ENCODE results near the gene ALB.

ALB gene

GRCh38 chr4:73452953-73453700 is 49.0 kb downstream of the ALB start:
- no peak for DNase-seq

- DNase-seq = no peak
These were observed 49.6 kb downstream of the ALB start for GRCh38 chr4:73453701-73454005.

GRCh38 chr4:73454920-73455319 is 50.8 kb downstream of the ALB start:
- no peak for DNase-seq

GRCh38 chr4:73456177-73457022 is 52.3 kb downstream of the ALB start:
- DNase-seq = no peak

- DNase-seq = no peak
These were observed 54.3 kb downstream of the ALB start for GRCh38 chr4:73458184-73459047.

- no peak for DNase-seq
These were observed 54.9 kb downstream of the ALB start for GRCh38 chr4:73459048-73459421.

- DNase-seq = no peak
These were observed 56.9 kb downstream of the ALB start for GRCh38 chr4:73460913-73461522.

GRCh38 chr4:73468170-73468569 is 64.1 kb downstream of the ALB start:
- DNase-seq = no peak

GRCh38 chr4:73470728-73471127 is 66.6 kb downstream of the ALB start:
- DNase-seq = no peak

Data from NCI-H1092 (cell line).